ENCODE results near the gene UNC5C. TPM values are rescaled to one million over a fixed set of nuclear protein-coding genes. Genes with fewer than 3 reads are reported as not detected.

The UNC5C gene
- total and polyA plus RNA-seq, 2 of the 8 experiments (the other 6 are each of a cell fraction or from before 2014, with no cell fraction given), result 0.30 to 1.3 TPM

GRCh38 chr4:95248720-95249425, 299.9 kb downstream of the UNC5C start:
- CTCF ChIA-PET (ENCODE audit: partially characterized antibody), result interaction anchor here (0.6 kb wide), 2 partner anchors 49 to 775 kb away, joined by 3 to 4 read pairs; no protein-coding TSS in a partner anchor
- Histone ChIP-seq H4K91ac (replicated peaks; ENCODE audit: insufficient read length, low read length) (no peak overlapping the region), H2BK120ac (replicated peaks; ENCODE audit: low read depth, low read length) (no peak overlapping the region), H3K4me3 (ENCODE audit: extremely low read depth in 1 of 4, insufficient read depth in 2 of 4, low read depth in 3 of 4, low read length in 4 of 4) (no peak overlapping the region), H3K4me1 (replicated peaks in 1 of 4; ENCODE audit: control insufficient read depth in 3 of 4, insufficient read depth in 4 of 4, low read length in 3 of 4) (no peaks in the 10 kb centered on the region), H3K9ac (replicated peaks in 1 of 4; ENCODE audit: extremely low read depth in 1 of 4, low read depth in 3 of 4, low read length in 3 of 4) (no peak overlapping the region), H3K27ac (ENCODE audit: low read depth, low read length) (no peak overlapping the region), H3K4me2 (ENCODE audit: insufficient read depth in 1 of 2, low read depth in 2 of 2, low read length in 2 of 2) (no peak overlapping the region), H3K79me2 (ENCODE audit: control insufficient read depth in 1 of 2, insufficient read depth in 2 of 2, low read length in 2 of 2) (no peaks in the 10 kb centered on the region), H2AK5ac (ENCODE audit: low read depth, low read length) (no peak overlapping the region), H3K23me2 (ENCODE audit: low read depth, low read length) (no peaks in the 10 kb centered on the region), H3K23ac (ENCODE audit: insufficient read length) (no peak overlapping the region), H3K79me1 (ENCODE audit: low read depth, low read length) (no peaks in the 10 kb centered on the region), H3K9me3 (ENCODE audit: insufficient read depth in 2 of 2, low read depth in 1 of 2, low read length in 1 of 2) (no peaks in the 10 kb centered on the region), H4K5ac (ENCODE audit: insufficient read length, low read depth, low read length) (no peak overlapping the region), H3K4ac (replicated peaks; ENCODE audit: insufficient read length, low read depth, low read length) (no peak overlapping the region), H4K20me1 (replicated peaks in 1 of 2; ENCODE audit: control insufficient read depth in 1 of 2, insufficient read depth in 2 of 2, low read length in 2 of 2) (no peaks in the 10 kb centered on the region), H2BK20ac (ENCODE audit: low read length) (no peak overlapping the region), H3K18ac (ENCODE audit: extremely low read depth, low read length) (no peak overlapping the region), H2AFZ (ENCODE audit: low read length) (no peak overlapping the region), H3K14ac (ENCODE audit: insufficient read length) (no peak overlapping the region), H3K27me3 (replicated peaks in 1 of 4; ENCODE audit: control insufficient read depth in 3 of 4, extremely low read depth in 1 of 4, insufficient read depth in 3 of 4, low read length in 3 of 4) (no peaks in the 10 kb centered on the region), H3K36me3 (ENCODE audit: control insufficient read depth in 2 of 4, insufficient read depth in 4 of 4, low read length in 3 of 4) (no peaks in the 10 kb centered on the region), H2BK15ac (ENCODE audit: low read length) (no peak overlapping the region), H2BK12ac (ENCODE audit: low read depth, low read length) (no peak overlapping the region), H4K8ac (ENCODE audit: extremely low read depth, insufficient read depth, low read length) (no peak overlapping the region), H2BK5ac (ENCODE audit: low read depth, low read length) (no peak overlapping the region), H3K56ac (replicated peaks; ENCODE audit: insufficient read length, low read depth, low read length) (no peak overlapping the region)
- WGBS, 2 experiments (ENCODE audit: extremely low coverage in 1 of 2, insufficient coverage in 1 of 2, insufficient read length in 1 of 2, insufficient replicate concordance in 2 of 2, low coverage in 1 of 2, low lambda C conversion rate in 2 of 2, missing lambda C conversion rate in 1 of 2), result 94% methylated on average over 1 of the region's 1 CpG; no CpG with 5 or more reads in 1 of the 2 experiments
- no peak for DNase-seq (ENCODE audit: low read depth in 1 of 2, low spot score in 2 of 2)
- POLR2A ChIA-PET (ENCODE audit: partially characterized antibody), result no interaction called here
- TF ChIP-seq ATF2 (IDR thresholded peaks at IDR 0.05; ENCODE audit: low read length) (no peak), POU5F1 (IDR thresholded peaks at IDR 0.05; ENCODE audit: low read depth, low read length) (no peak), TCF12 (IDR thresholded peaks at IDR 0.05; ENCODE audit: low read depth, low read length) (no peak)
- no peak for FAIRE-seq
